IPS DF 6.9 (cell line): ENCODE data around the gene AGPS.

Source experiments
- DNase-seq: peaks from one replicate; pipeline ENCODE4 v3.0.0-alpha.2; 2013; ENCODE audit warnings: low read depth, low spot score
- H3K27ac ChIP-seq: one replicate; pipeline ENCODE4 v1.5.1; 2013; ENCODE audit warnings: low read length, control low read depth
- H3K27me3 ChIP-seq: 2 replicates; pipeline ENCODE4 v1.6.1; 2013; ENCODE audit warnings: mild to moderate bottlenecking, low read length; ENCODE audit not compliant: control insufficient read depth, insufficient read depth
- H3K36me3 ChIP-seq: 2 replicates; pipeline ENCODE4 v1.6.1; 2013; ENCODE audit warnings: low read length; ENCODE audit not compliant: control insufficient read depth, insufficient read depth
- H3K4me1 ChIP-seq: 2 replicates; pipeline ENCODE4 v1.6.1; 2013; ENCODE audit warnings: low read length; ENCODE audit not compliant: control insufficient read depth, insufficient read depth
- H3K4me3 ChIP-seq: 2 replicates; pipeline ENCODE4 v1.5.1; 2013; ENCODE audit warnings: mild to moderate bottlenecking, low read length
- H3K9me3 ChIP-seq: 2 replicates; pipeline ENCODE4 v1.6.1; 2013; ENCODE audit warnings: low read length, inconsistent platforms; ENCODE audit not compliant: control insufficient read depth, insufficient read depth
- WGBS: extraction: QIAGEN DNeasy Blood & Tissue Kit; methylation state at CpG from one replicate; pipeline ENCODE4 v1.1.7; 2013; ENCODE audit warnings: mixed read lengths, missing lambda C conversion rate; ENCODE audit not compliant: insufficient read length, insufficient coverage; 5-methylcytosine and 5-hydroxymethylcytosine counted together

Gene AGPS

GRCh38 chr2:177538323-177538722, 145.8 kb downstream of the AGPS start:
- no peak overlapping the region for H3K4me3 ChIP-seq
- WGBS, result no CpG with 5 or more reads among the region's 3 CpGs
- H3K4me1 ChIP-seq, result peaks cover 3% of the 10 kb centered on the region; the same call in 1 of the 2 replicates
- H3K36me3 ChIP-seq, result no peaks in the 10 kb centered on the region
- no peaks in the 10 kb centered on the region for H3K27me3 ChIP-seq
- no peak for DNase-seq
- no peaks in the 10 kb centered on the region for H3K9me3 ChIP-seq
- no peak overlapping the region for H3K27ac ChIP-seq

GRCh38 chr2:177540283-177540682, 147.7 kb downstream of the AGPS start:
- Histone ChIP-seq H3K4me1 (peaks cover 3% of the 10 kb centered on the region; the same call in 1 of the 2 replicates), H3K36me3 (no peaks in the 10 kb centered on the region), H3K4me3 (no peak overlapping the region), H3K9me3 (no peaks in the 10 kb centered on the region; the same call in 1 of the 2 replicates), H3K27me3 (no peaks in the 10 kb centered on the region), H3K27ac (no peak overlapping the region)
- WGBS, result no CpG with 5 or more reads among the region's 1 CpG
- DNase-seq, result no peak

- DNase-seq, result no peak
- no peak overlapping the region for H3K27ac ChIP-seq
- no peaks in the 10 kb centered on the region; the same call in 1 of the 2 replicates for H3K9me3 ChIP-seq
- no peaks in the 10 kb centered on the region for H3K36me3 ChIP-seq
- H3K4me1 ChIP-seq, result no peaks in the 10 kb centered on the region
- H3K27me3 ChIP-seq, result no peaks in the 10 kb centered on the region
- H3K4me3 ChIP-seq, result no peak overlapping the region
Measured at GRCh38 chr2:177541258-177541991, 148.9 kb downstream of the AGPS start.

GRCh38 chr2:177542396-177542795, 149.8 kb downstream of the AGPS start:
- Histone ChIP-seq H3K27me3 (no peaks in the 10 kb centered on the region), H3K9me3 (no peaks in the 10 kb centered on the region; the same call in 1 of the 2 replicates), H3K27ac (no peak overlapping the region), H3K4me3 (no peak overlapping the region), H3K4me1 (no peaks in the 10 kb centered on the region), H3K36me3 (no peaks in the 10 kb centered on the region)
- no peak for DNase-seq

GRCh38 chr2:177543007-177543760, 150.6 kb downstream of the AGPS start:
- no peak for DNase-seq
- no peaks in the 10 kb centered on the region for H3K36me3 ChIP-seq
- no peak overlapping the region for H3K4me3 ChIP-seq
- WGBS, result no CpG with 5 or more reads among the region's 6 CpGs
- H3K9me3 ChIP-seq, result no peaks in the 10 kb centered on the region; the same call in 1 of the 2 replicates
- no peak overlapping the region for H3K27ac ChIP-seq
- no peaks in the 10 kb centered on the region for H3K4me1 ChIP-seq
- H3K27me3 ChIP-seq, result no peaks in the 10 kb centered on the region

GRCh38 chr2:177545143-177545542, 152.6 kb downstream of the AGPS start:
- no peak overlapping the region for H3K27ac ChIP-seq
- no peaks in the 10 kb centered on the region for H3K4me1 ChIP-seq
- H3K27me3 ChIP-seq, result no peaks in the 10 kb centered on the region
- H3K36me3 ChIP-seq, result no peaks in the 10 kb centered on the region
- H3K4me3 ChIP-seq, result no peak overlapping the region
- no peaks in the 10 kb centered on the region; the same call in 1 of the 2 replicates for H3K9me3 ChIP-seq
- DNase-seq, result no peak
- no CpG with 5 or more reads among the region's 3 CpGs for WGBS

GRCh38 chr2:177545981-177546585, 153.5 kb downstream of the AGPS start:
- Histone ChIP-seq H3K27me3 (no peaks in the 10 kb centered on the region), H3K27ac (no peak overlapping the region), H3K4me1 (no peaks in the 10 kb centered on the region), H3K36me3 (no peaks in the 10 kb centered on the region), H3K4me3 (no peak overlapping the region), H3K9me3 (no peaks in the 10 kb centered on the region; the same call in 1 of the 2 replicates)
- DNase-seq, result no peak
- no CpG with 5 or more reads among the region's 10 CpGs for WGBS

- Histone ChIP-seq H3K9me3 (no peaks in the 10 kb centered on the region; the same call in 1 of the 2 replicates), H3K27me3 (no peaks in the 10 kb centered on the region), H3K27ac (no peak overlapping the region), H3K4me1 (peaks cover 2% of the 10 kb centered on the region; the same call in 1 of the 2 replicates), H3K36me3 (no peaks in the 10 kb centered on the region), H3K4me3 (no peak overlapping the region)
- DNase-seq, result no peak
Measured at GRCh38 chr2:177547122-177547521, 154.5 kb downstream of the AGPS start.

- DNase-seq, result no peak
- WGBS, result no CpG with 5 or more reads among the region's 1 CpG
- H3K4me3 ChIP-seq, result no peak overlapping the region
- H3K36me3 ChIP-seq, result no peaks in the 10 kb centered on the region
- H3K27me3 ChIP-seq, result no peaks in the 10 kb centered on the region
- no peaks in the 10 kb centered on the region; the same call in 1 of the 2 replicates for H3K9me3 ChIP-seq
- H3K4me1 ChIP-seq, result peaks cover 2% of the 10 kb centered on the region; the same call in 1 of the 2 replicates
- no peak overlapping the region for H3K27ac ChIP-seq
Measured at GRCh38 chr2:177547772-177548171, 155.2 kb downstream of the AGPS start.

- H3K4me3 ChIP-seq, result no peak overlapping the region
- DNase-seq, result no peak
- H3K4me1 ChIP-seq, result peaks cover 2% of the 10 kb centered on the region; the same call in 1 of the 2 replicates
- H3K27ac ChIP-seq, result no peak overlapping the region
- H3K27me3 ChIP-seq, result no peaks in the 10 kb centered on the region
- H3K9me3 ChIP-seq, result no peaks in the 10 kb centered on the region; the same call in 1 of the 2 replicates
- H3K36me3 ChIP-seq, result no peaks in the 10 kb centered on the region
Measured at GRCh38 chr2:177548636-177549035, 156.1 kb downstream of the AGPS start.
